ENCODE data around the gene OR2H2.

- TF ChIP-seq CTCF (IDR thresholded peaks at IDR 0.05; ENCODE audit: low read depth, low read length, poor library complexity, severe bottlenecking) (no peak), EZH2phosphoT487 (IDR thresholded peaks at IDR 0.05; ENCODE audit: borderline replicate concordance, low read length) (no peak)
These were observed 45.4 kb downstream of the OR2H2 start for GRCh38 chr6:29630315-29630714.
